ENCODE results near the gene TBC1D3I.

Gene TBC1D3I

DNA sequence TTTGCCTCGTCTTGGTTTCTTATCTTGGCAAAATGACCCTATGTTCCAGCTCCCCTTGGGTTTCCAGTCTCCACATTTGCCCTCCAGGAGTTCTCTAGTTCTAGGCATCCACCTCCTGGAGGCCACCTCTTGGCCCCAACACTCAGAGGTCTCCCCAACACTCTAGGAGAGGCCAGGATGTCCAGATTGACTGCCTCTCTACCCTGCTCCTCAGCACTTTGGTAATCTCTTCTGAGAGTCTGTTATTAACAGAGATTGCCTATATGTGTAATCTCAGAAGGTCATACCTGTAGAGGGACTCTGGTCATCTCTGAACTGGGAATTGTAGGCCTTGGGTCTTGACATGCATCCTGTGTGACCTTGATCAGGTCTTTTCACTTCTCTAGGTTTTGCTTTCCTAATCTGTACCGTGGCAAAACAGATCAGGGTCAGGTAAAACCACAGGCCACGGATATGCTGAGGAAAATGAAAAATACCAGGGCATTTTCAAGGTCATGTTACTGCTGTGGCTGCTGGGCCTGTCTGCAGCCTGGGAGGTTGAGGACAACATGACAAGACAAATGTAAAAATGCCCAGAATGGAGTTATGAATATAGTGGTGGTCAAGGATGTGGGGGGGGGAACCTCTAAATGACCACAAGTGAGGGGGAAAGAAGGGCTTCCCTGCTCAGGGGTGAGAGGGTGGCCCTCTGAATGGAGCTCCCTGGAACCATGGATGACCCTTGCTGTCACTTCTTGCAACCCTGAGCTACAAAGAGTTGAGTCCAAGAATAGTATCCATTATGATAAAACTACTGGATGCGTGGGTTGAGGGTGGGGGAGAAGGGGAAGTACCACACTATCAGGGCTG is 58.5 kb downstream of the TBC1D3I start:
- no peak overlapping the region for H3K27ac ChIP-seq (ENCODE audit: low read length)

DNA sequence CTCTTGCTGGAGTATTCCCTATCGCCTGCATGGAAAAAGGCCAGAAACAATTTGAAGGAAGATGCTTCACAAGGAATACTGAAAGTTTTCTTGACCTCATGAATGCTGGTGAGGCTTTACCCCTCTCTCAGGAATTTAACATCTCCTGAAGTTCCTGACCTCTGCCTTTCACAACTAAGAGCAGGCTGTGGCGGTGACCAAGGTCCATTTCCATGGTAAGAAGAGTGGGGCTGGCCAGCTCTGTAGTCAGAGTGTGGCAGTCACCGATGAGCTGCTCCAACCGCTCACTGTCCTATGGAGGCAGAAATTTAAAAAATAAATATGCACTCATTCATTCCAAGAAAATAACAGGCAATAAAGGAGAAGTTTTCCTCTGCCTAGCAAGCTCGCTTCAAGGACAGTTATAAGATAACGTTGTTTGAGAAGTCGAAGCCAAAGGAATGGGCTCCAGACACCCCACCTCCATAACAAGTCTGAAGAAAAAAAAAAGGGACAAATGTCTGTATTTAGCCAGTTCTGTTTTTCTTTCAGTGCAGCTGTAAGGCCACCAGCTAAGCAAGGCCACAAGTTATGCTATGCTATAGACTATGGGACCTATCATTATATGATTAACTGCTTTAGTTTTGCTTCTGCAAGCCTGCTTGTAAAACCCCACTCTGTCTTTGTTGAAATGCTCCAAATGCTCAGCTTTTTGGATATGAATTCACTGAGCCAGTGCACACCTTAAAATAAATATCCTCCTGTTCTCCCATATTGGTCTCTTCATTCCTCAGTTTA is 59.5 kb downstream of the TBC1D3I start:
- H3K4me3 ChIP-seq (ENCODE audit: low read depth in 1 of 2, low read length in 2 of 2): no peak overlapping the region
- no peaks in the 10 kb centered on the region for H3K36me3 ChIP-seq (ENCODE audit: control insufficient read depth in 1 of 2, insufficient read depth in 2 of 2, low read length in 2 of 2)
- H3K9me3 ChIP-seq (ENCODE audit: control insufficient read depth in 1 of 2, low read length in 2 of 2): no peaks in the 10 kb centered on the region
- no peaks in the 10 kb centered on the region for H3K27me3 ChIP-seq (ENCODE audit: low read depth, low read length)
- H3K27ac ChIP-seq (ENCODE audit: low read length): no peak overlapping the region
- H3K4me1 ChIP-seq (ENCODE audit: control insufficient read depth in 1 of 2, insufficient read depth in 2 of 2, low read length in 2 of 2): no peaks in the 10 kb centered on the region

More for the DNA sequence above, 58.5 kb downstream of the TBC1D3I start:
- no peaks in the 10 kb centered on the region for H3K27me3 ChIP-seq (ENCODE audit: low read depth, low read length)
- H3K4me3 ChIP-seq (ENCODE audit: low read depth in 1 of 2, low read length in 2 of 2): no peak overlapping the region
- H3K9me3 ChIP-seq (ENCODE audit: control insufficient read depth in 1 of 2, low read length in 2 of 2): no peaks in the 10 kb centered on the region
- H3K36me3 ChIP-seq (ENCODE audit: control insufficient read depth in 1 of 2, insufficient read depth in 2 of 2, low read length in 2 of 2): no peaks in the 10 kb centered on the region
- no peaks in the 10 kb centered on the region for H3K4me1 ChIP-seq (ENCODE audit: control insufficient read depth in 1 of 2, insufficient read depth in 2 of 2, low read length in 2 of 2)
